K562 (cell line): ENCODE results near the gene LIPT1. TPM values are rescaled to one million over a fixed set of nuclear protein-coding genes. Genes with fewer than 3 reads are reported as not detected.

Experiments used
- ADNP ChIP-seq: fragments of 200-800 bp; sonication (Bioruptor generic); IDR thresholded peaks from 2 replicates; pipeline ENCODE4 v1.6.1; 2016; ENCODE audit warnings: missing genetic modification characterization, missing compliant biosample characterization
- ETS2 ChIP-seq: IDR thresholded peaks from 2 replicates; pipeline ENCODE4 v1.6.1; 2016; ENCODE audit warnings: borderline replicate concordance, missing genetic modification characterization, mild to moderate bottlenecking, moderate library complexity, missing compliant biosample characterization; ENCODE audit not compliant: poor library complexity, severe bottlenecking
- HNRNPK ChIP-seq: fragments of 200-400 bp; formaldehyde crosslinking; IDR thresholded peaks from one replicate; pipeline ENCODE4 v1.6.1; 2018; ENCODE audit warnings: mild to moderate bottlenecking, low read depth, low read length; ENCODE audit not compliant: poor library complexity, severe bottlenecking
- JUND ChIP-seq, 2 experiments: IDR thresholded peaks; 2 replicates in 1 of 2; 3 replicates in 1 of 2; pipeline ENCODE4 v1.6.1; 2011; ENCODE audit warnings: borderline replicate concordance in 2 of 2, low read depth in 2 of 2, low read length in 2 of 2, improper control_type of control experiment in 1 of 2, missing biosample characterization in 1 of 2, missing genetic modification characterization in 1 of 2, missing genetic modification reagents in 1 of 2
- MXD1 ChIP-seq: fragments of 250-450 bp; sonication (Bioruptor Pico); IDR thresholded peaks from 2 replicates; pipeline ENCODE4 v1.8.0; 2021; ENCODE audit warnings: borderline replicate concordance, mild to moderate bottlenecking, moderate library complexity; ENCODE audit not compliant: poor library complexity, severe bottlenecking
- NCOA6 ChIP-seq: fragments of 450-650 bp; IDR thresholded peaks from 2 replicates; pipeline ENCODE4 v1.6.1; 2017; ENCODE audit warnings: mild to moderate bottlenecking
- NKRF ChIP-seq: fragments of 450-650 bp; IDR thresholded peaks from 2 replicates; pipeline ENCODE4 v1.6.1; 2016; ENCODE audit warnings: borderline replicate concordance
- NR1H2 ChIP-seq: sonication (generic); formaldehyde crosslinking; IDR thresholded peaks from 2 replicates; pipeline ENCODE4 v1.4.0; 2020; ENCODE audit warnings: mild to moderate bottlenecking, missing genetic modification reagents
- NR4A1 ChIP-seq, 2 experiments: fragments of 250-450 bp in 1 of 2; fragments of 450-650 bp in 1 of 2; sonication (Bioruptor Pico) in 1 of 2; IDR thresholded peaks; 2 replicates each; pipeline versions ENCODE4 v1.4.0 to v1.6.1; 2016 to 2020; ENCODE audit warnings: mild to moderate bottlenecking in 2 of 2, missing compliant biosample characterization in 1 of 2, missing genetic modification characterization in 1 of 2, moderate library complexity in 1 of 2
- YY1 ChIP-seq, 3 experiments: IDR thresholded peaks; 2 replicates each; pipeline ENCODE4 v1.6.1; 2011; ENCODE audit warnings: low read length in 2 of 3, mild to moderate bottlenecking in 2 of 3, moderate library complexity in 2 of 3, borderline replicate concordance in 1 of 3, control low read depth in 1 of 3, low read depth in 1 of 3; ENCODE audit not compliant: insufficient read depth in 3 of 3, insufficient replicate concordance in 2 of 3, control insufficient read depth in 1 of 3, insufficient read length in 1 of 3; ENCODE audit errors: extremely low read depth in 1 of 3
- ZFP1 ChIP-seq: fragments of 450-650 bp; formaldehyde crosslinking; IDR thresholded peaks from 2 replicates; pipeline ENCODE4 v1.4.0; 2020; ENCODE audit warnings: mild to moderate bottlenecking, mixed read lengths
- ZNF174 ChIP-seq: fragments of 250-450 bp; sonication (Bioruptor Pico); IDR thresholded peaks from 2 replicates; pipeline ENCODE4 v1.4.0; 2020; ENCODE audit warnings: mild to moderate bottlenecking
- polyA plus RNA-seq, 8 experiments: library from polyadenylated mRNA; depleted of rRNA in 4 of 8; stranded (reverse) in 5 of 8; unstranded in 3 of 8; fragments of >200 nt; fragmentation: Nextera tagmentation in 2 of 8; fragmentation: Illumina TruSeq in 1 of 8; extraction: Ambion mirVana in 2 of 8; extraction: Trizol in 1 of 8; gene quantifications; 2 replicates each; pipeline versions ENCODE4 v1.2.1 to v1.2.3, GENCODE V29; 2011 to 2014; ENCODE audit warnings: inconsistent platforms in 1 of 8, missing spikeins in 1 of 8
- total RNA-seq, 7 experiments: library from RNA; depleted of rRNA in 6 of 7; stranded (reverse); fragments of >200 nt in 6 of 7; fragmentation: Illumina TruSeq in 2 of 7; extraction: Trizol in 2 of 7; gene quantifications; 2 replicates each; pipeline versions ENCODE4 v1.2.1 to v1.2.3, GENCODE V29; 2011 to 2021; ENCODE audit warnings: low replicate concordance in 1 of 7
- TF ChIP-seq, protein P1 (sequence below): sonication (generic); formaldehyde crosslinking; IDR thresholded peaks from 2 replicates; pipeline ENCODE4 v1.8.1; 2023; ENCODE audit warnings: missing genetic modification reagents, mild to moderate bottlenecking, borderline replicate concordance
- TF ChIP-seq, protein P2 (sequence below): sonication (generic); formaldehyde crosslinking; IDR thresholded peaks from 2 replicates; pipeline ENCODE4 v1.8.0; 2022; ENCODE audit warnings: mild to moderate bottlenecking, missing genetic modification reagents

LIPT1 gene
- total and polyA plus RNA-seq, 9 of the 15 experiments (the other 6 are each of a cell fraction or from before 2014, with no cell fraction given) = 6.4 to 18.3 (median 11.6) TPM

DNA sequence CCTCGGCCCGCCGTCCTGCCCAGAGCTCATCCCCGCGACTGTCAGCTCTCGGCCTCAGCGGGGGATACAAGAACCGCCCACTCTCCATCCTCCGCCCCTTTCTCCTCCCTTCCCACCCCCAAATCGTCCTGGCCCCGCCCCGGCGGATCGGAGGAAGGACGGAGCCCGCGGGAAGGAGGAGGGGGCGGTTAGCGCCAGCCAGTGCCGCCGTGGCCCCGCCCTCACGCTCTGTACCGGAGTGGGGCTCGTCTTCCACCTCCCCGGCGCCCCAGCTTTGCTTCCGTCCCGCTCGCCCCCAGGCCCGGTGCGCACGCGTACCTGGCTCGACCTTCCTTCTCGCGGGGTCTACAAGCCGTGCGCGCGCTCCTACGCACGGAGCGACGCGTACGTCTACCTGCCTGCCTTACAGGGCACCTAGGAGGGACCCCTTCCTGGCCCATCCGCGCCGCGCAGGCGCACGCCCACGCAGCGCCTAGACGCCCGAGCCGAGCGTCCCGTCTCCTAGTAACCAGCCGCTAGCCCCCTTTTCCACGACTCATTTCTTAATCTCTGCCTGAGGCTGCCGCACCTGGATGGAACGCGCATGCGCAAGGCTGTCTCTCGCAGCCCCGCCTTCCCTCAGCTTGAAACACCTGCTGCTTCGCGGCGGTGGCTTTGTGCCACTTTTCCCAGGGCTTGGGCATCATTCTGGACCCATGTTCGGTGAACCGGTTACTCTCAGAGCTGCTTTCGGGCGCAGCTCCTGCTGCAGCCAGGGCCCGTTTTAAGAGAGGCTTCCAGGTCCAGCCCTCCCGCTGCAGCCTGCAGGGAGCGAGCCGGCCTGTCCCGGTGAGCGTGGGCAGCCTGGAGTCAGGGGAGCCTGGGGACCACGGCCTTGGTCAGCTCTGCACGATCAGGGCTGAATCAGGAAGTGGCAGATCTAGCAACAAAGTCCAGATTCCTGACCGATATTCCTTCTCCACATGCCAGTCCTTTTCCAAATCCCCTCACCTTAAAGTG, 13.4 kb upstream of the LIPT1 start, which contains the start of gene C2orf15 (continued):
- TF ChIP-seq, protein P1, sequence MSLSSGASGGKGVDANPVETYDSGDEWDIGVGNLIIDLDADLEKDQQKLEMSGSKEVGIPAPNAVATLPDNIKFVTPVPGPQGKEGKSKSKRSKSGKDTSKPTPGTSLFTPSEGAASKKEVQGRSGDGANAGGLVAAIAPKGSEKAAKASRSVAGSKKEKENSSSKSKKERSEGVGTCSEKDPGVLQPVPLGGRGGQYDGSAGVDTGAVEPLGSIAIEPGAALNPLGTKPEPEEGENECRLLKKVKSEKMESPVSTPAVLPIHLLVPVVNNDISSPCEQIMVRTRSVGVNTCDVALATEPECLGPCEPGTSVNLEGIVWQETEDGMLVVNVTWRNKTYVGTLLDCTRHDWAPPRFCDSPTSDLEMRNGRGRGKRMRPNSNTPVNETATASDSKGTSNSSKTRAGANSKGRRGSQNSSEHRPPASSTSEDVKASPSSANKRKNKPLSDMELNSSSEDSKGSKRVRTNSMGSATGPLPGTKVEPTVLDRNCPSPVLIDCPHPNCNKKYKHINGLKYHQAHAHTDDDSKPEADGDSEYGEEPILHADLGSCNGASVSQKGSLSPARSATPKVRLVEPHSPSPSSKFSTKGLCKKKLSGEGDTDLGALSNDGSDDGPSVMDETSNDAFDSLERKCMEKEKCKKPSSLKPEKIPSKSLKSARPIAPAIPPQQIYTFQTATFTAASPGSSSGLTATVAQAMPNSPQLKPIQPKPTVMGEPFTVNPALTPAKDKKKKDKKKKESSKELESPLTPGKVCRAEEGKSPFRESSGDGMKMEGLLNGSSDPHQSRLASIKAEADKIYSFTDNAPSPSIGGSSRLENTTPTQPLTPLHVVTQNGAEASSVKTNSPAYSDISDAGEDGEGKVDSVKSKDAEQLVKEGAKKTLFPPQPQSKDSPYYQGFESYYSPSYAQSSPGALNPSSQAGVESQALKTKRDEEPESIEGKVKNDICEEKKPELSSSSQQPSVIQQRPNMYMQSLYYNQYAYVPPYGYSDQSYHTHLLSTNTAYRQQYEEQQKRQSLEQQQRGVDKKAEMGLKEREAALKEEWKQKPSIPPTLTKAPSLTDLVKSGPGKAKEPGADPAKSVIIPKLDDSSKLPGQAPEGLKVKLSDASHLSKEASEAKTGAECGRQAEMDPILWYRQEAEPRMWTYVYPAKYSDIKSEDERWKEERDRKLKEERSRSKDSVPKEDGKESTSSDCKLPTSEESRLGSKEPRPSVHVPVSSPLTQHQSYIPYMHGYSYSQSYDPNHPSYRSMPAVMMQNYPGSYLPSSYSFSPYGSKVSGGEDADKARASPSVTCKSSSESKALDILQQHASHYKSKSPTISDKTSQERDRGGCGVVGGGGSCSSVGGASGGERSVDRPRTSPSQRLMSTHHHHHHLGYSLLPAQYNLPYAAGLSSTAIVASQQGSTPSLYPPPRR (CRISPR knock-in tag) = no peak
- peak; percentile 18 for TF ChIP-seq HNRNPK
- no peak for TF ChIP-seq ETS2 (tag)
- TF ChIP-seq JUND (IDR thresholded peaks at IDR 0.05; ENCODE audit: borderline replicate concordance, low read depth, low read length) = no peak
- TF ChIP-seq JUND (tag; IDR thresholded peaks at IDR 0.05; ENCODE audit: borderline replicate concordance, low read depth, low read length) = no peak
- no peak for TF ChIP-seq ADNP (tag)
- TF ChIP-seq, protein P2, sequence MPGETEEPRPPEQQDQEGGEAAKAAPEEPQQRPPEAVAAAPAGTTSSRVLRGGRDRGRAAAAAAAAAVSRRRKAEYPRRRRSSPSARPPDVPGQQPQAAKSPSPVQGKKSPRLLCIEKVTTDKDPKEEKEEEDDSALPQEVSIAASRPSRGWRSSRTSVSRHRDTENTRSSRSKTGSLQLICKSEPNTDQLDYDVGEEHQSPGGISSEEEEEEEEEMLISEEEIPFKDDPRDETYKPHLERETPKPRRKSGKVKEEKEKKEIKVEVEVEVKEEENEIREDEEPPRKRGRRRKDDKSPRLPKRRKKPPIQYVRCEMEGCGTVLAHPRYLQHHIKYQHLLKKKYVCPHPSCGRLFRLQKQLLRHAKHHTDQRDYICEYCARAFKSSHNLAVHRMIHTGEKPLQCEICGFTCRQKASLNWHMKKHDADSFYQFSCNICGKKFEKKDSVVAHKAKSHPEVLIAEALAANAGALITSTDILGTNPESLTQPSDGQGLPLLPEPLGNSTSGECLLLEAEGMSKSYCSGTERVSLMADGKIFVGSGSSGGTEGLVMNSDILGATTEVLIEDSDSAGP (CRISPR knock-in tag) = no peak
- TF ChIP-seq MXD1 = no peak
- TF ChIP-seq NR4A1 (CRISPR knock-in tag; IDR thresholded peaks at IDR 0.05) = no peak
- TF ChIP-seq NR4A1 (tag; IDR thresholded peaks at IDR 0.05) = no peak
- no peak for TF ChIP-seq ZFP1 (CRISPR knock-in tag)
- no peak for TF ChIP-seq NCOA6
- TF ChIP-seq YY1 (IDR thresholded peaks at IDR 0.05; ENCODE audit: borderline replicate concordance in 1 of 3, control insufficient read depth in 1 of 3, extremely low read depth in 1 of 3, insufficient read depth in 3 of 3, insufficient read length in 1 of 3, insufficient replicate concordance in 2 of 3, low read depth in 1 of 3, low read length in 2 of 3) = peak in 1 of 3 experiments; percentile 14
- TF ChIP-seq NKRF = no peak
- no peak for TF ChIP-seq ZNF174 (CRISPR knock-in tag)
- TF ChIP-seq NR1H2 = no peak
